PC-9 (cell line): ENCODE measurements around the gene ANKFN1. TPM values are rescaled to one million over a fixed set of nuclear protein-coding genes. Genes with fewer than 3 reads are reported as not detected.

Source experiments
- BruUV-seq: library from RNA; stranded (reverse); fragments of 400-500 nt; replicated peaks from 2 replicates; lab custom pipeline; 2021; lab: Mats Ljungman, UMichigan
- CTCF ChIA-PET: fragments of 300-600 bp; sonication (Branson Sonifier 250); formaldehyde crosslinking; loops from one replicate; lab custom pipeline; 2022; ENCODE audit warnings: antibody characterized with exemption; lab: Charles Lee
- POLR2A ChIA-PET: fragments of 300-600 bp; sonication (Branson Sonifier 250); formaldehyde crosslinking; loops from one replicate; lab custom pipeline; 2022; ENCODE audit warnings: antibody characterized with exemption; ENCODE audit not compliant: unreplicated experiment; lab: Charles Lee
- DNase-seq, 2 experiments: peaks; one replicate each; pipeline versions ENCODE4 v3.0.0 to v3.0.0-alpha.2; 2015 to 2022; ENCODE audit warnings: mixed read lengths in 1 of 2
- H2AFZ ChIP-seq: fragments of 200-600 bp; sonication (generic); 2 replicates; pipeline ENCODE4 v1.8.1; 2017; ENCODE audit warnings: antibody characterized with exemption
- H3F3A ChIP-seq: fragments of 200-600 bp; sonication (generic); 2 replicates; pipeline ENCODE4 v1.8.1; 2017; ENCODE audit warnings: antibody characterized with exemption, mild to moderate bottlenecking, low read depth; ENCODE audit not compliant: insufficient read depth
- H3K27ac ChIP-seq: fragments of 200-600 bp; sonication (generic); 2 replicates; pipeline ENCODE4 v1.6.1; 2016; ENCODE audit warnings: mixed run types
- H3K27me3 ChIP-seq: fragments of 200-600 bp; sonication (generic); 2 replicates; pipeline ENCODE4 v1.6.1; 2016; ENCODE audit warnings: low read depth, mixed run types; ENCODE audit not compliant: insufficient read depth
- H3K36me3 ChIP-seq: fragments of 200-600 bp; sonication (generic); 2 replicates; pipeline ENCODE4 v1.6.1; 2016; ENCODE audit warnings: low read depth, mixed run types
- H3K4me1 ChIP-seq: fragments of 200-600 bp; sonication (generic); replicated peaks from 2 replicates; pipeline ENCODE4 v1.6.1; 2016; ENCODE audit warnings: mixed run types; ENCODE audit not compliant: insufficient read depth
- H3K4me2 ChIP-seq: fragments of 200-600 bp; sonication (generic); 2 replicates; pipeline ENCODE4 v1.6.1; 2017; ENCODE audit warnings: mixed run types
- H3K4me3 ChIP-seq: fragments of 200-600 bp; sonication (generic); 2 replicates; pipeline ENCODE4 v1.6.1; 2016; ENCODE audit warnings: mixed run types
- H3K79me2 ChIP-seq: fragments of 200-600 bp; sonication (generic); 2 replicates; pipeline ENCODE4 v1.6.1; 2017; ENCODE audit warnings: low read depth, mixed run types
- H3K9me2 ChIP-seq: fragments of 200-600 bp; sonication (generic); 2 replicates; pipeline ENCODE4 v1.8.1; 2017; ENCODE audit warnings: mild to moderate bottlenecking; ENCODE audit not compliant: insufficient read depth
- H3K9me3 ChIP-seq: fragments of 200-600 bp; sonication (generic); 2 replicates; pipeline ENCODE4 v1.8.1; 2016; ENCODE audit warnings: low read depth; ENCODE audit not compliant: insufficient read depth
- H4K20me1 ChIP-seq: fragments of 200-600 bp; sonication (generic); 2 replicates; pipeline ENCODE4 v1.8.1; 2017; ENCODE audit not compliant: insufficient read depth
- CTCF ChIP-seq: fragments of 200-600 bp; sonication (generic); conservative IDR thresholded peaks from 2 replicates; pipeline ENCODE4 v1.6.1; 2017; ENCODE audit warnings: mixed run types, antibody characterized with exemption, mild to moderate bottlenecking, moderate library complexity
- EZH2 ChIP-seq: fragments of 200-600 bp; sonication (generic); IDR thresholded peaks from 2 replicates; pipeline ENCODE4 v1.8.0; 2017; ENCODE audit warnings: antibody characterized with exemption, low read depth
- intact Hi-C: fragments of 100-400 bp; cut with micrococcal nuclease; formaldehyde crosslinking; loops from one replicate; pipeline ENCODE4 v1.10.0; 2022; ENCODE audit not compliant: unreplicated experiment
- total RNA-seq: library from RNA; stranded (reverse); gene quantifications from 2 replicates; pipeline ENCODE4 v1.2.3, GENCODE V29; 2021

ANKFN1 gene
- total RNA-seq, 1 experiment from 2014 or later: not detected

GRCh38 chr17:56449176-56449575, 295.9 kb downstream of the ANKFN1 start:
- H3K27me3 ChIP-seq: peaks cover 6% of the 10 kb centered on the region; the same call in 1 of the 2 replicates
- no peak for DNase-seq
- H4K20me1 ChIP-seq: no peaks in the 10 kb centered on the region; the same call in 1 of the 2 replicates
- H3F3A ChIP-seq: no peaks in the 10 kb centered on the region
- no peak overlapping the region for H3K4me3 ChIP-seq
- BruUV-seq: no TSS peak
- TF ChIP-seq EZH2: no peak
- no peak for TF ChIP-seq CTCF
- ChIA-PET CTCF (no interaction called here), POLR2A (no interaction called here)
- H3K27ac ChIP-seq: no peak overlapping the region
- H3K4me1 ChIP-seq: no peaks in the 10 kb centered on the region
- H2AFZ ChIP-seq: no peak overlapping the region
- H3K9me2 ChIP-seq: peaks cover 4% of the 10 kb centered on the region; the same call in 1 of the 2 replicates
- no peaks in the 10 kb centered on the region for H3K9me3 ChIP-seq
- intact Hi-C loops: no loop called here
- H3K36me3 ChIP-seq: no peaks in the 10 kb centered on the region
- H3K79me2 ChIP-seq: no peaks in the 10 kb centered on the region
- no peak overlapping the region for H3K4me2 ChIP-seq

- H3K9me2 ChIP-seq: peaks cover 4% of the 10 kb centered on the region; the same call in 1 of the 2 replicates
- TF ChIP-seq CTCF: no peak
- TF ChIP-seq EZH2: no peak
- no peaks in the 10 kb centered on the region for H3F3A ChIP-seq
- BruUV-seq: no TSS peak
- H4K20me1 ChIP-seq: no peaks in the 10 kb centered on the region; the same call in 1 of the 2 replicates
- no peak overlapping the region for H3K27ac ChIP-seq
- peaks cover 6% of the 10 kb centered on the region; the same call in 1 of the 2 replicates for H3K27me3 ChIP-seq
- no peak overlapping the region for H2AFZ ChIP-seq
- no peak for DNase-seq
- CTCF ChIA-PET: no interaction called here
- H3K79me2 ChIP-seq: no peaks in the 10 kb centered on the region
- H3K4me1 ChIP-seq: no peaks in the 10 kb centered on the region
- POLR2A ChIA-PET: no interaction called here
- no peak overlapping the region for H3K4me2 ChIP-seq
- H3K9me3 ChIP-seq: no peaks in the 10 kb centered on the region
- H3K36me3 ChIP-seq: no peaks in the 10 kb centered on the region
- H3K4me3 ChIP-seq: no peak overlapping the region
- intact Hi-C loops: no loop called here
Observed at GRCh38 chr17:56451629-56452028, 298.4 kb downstream of the ANKFN1 start.

- Histone ChIP-seq H2AFZ (no peak overlapping the region), H3K36me3 (no peaks in the 10 kb centered on the region), H3K27ac (no peak overlapping the region), H4K20me1 (no peaks in the 10 kb centered on the region; the same call in 1 of the 2 replicates), H3K4me2 (no peak overlapping the region), H3K4me1 (no peaks in the 10 kb centered on the region), H3K9me2 (peaks cover 4% of the 10 kb centered on the region; the same call in 1 of the 2 replicates), H3K4me3 (no peak overlapping the region), H3K27me3 (peaks cover 6% of the 10 kb centered on the region; the same call in 1 of the 2 replicates), H3K79me2 (no peaks in the 10 kb centered on the region), H3F3A (no peaks in the 10 kb centered on the region), H3K9me3 (no peaks in the 10 kb centered on the region)
- intact Hi-C loops: no loop called here
- no peak for DNase-seq
- BruUV-seq: no TSS peak
- ChIA-PET POLR2A (no interaction called here), CTCF (no interaction called here)
- TF ChIP-seq EZH2 (no peak), CTCF (no peak)
Observed at GRCh38 chr17:56452461-56452860, 299.2 kb downstream of the ANKFN1 start.
